Suprapubic skin (tissue), 4 donors: ENCODE measurements around the gene LRRC4C. TPM values are rescaled to one million over a fixed set of nuclear protein-coding genes. Genes with fewer than 3 reads are reported as not detected.
"Not testable (repeated sequence)": the region's sequence is repeated elsewhere in the genome, so short reads cannot be mapped to it uniquely, and the experiment has no call there.

Experiments
- DNase-seq, 2 donors: peaks; one replicate each; pipeline ENCODE4 v3.0.0-alpha.2; 2019; ENCODE audit warnings: low spot score in 2 of 2
- H3K27ac ChIP-seq: fragments of 200-600 bp; sonication (generic); one replicate; pipeline ENCODE4 v1.5.1; 2019
- H3K27me3 ChIP-seq: fragments of 200-600 bp; sonication (generic); one replicate; pipeline ENCODE4 v1.5.1; 2019
- H3K36me3 ChIP-seq: fragments of 200-600 bp; sonication (generic); one replicate; pipeline ENCODE4 v1.5.1; 2019
- H3K4me1 ChIP-seq: fragments of 200-600 bp; sonication (generic); one replicate; pipeline ENCODE4 v1.5.1; 2019
- H3K4me3 ChIP-seq: fragments of 200-600 bp; sonication (generic); one replicate; pipeline ENCODE4 v1.5.1; 2019; ENCODE audit warnings: mild to moderate bottlenecking
- H3K9me3 ChIP-seq: fragments of 200-600 bp; sonication (generic); one replicate; pipeline ENCODE4 v1.5.1; 2019
- CTCF ChIP-seq, 2 donors: fragments of 200-600 bp in 1 of 2; fragments of 450-650 bp in 1 of 2; sonication (generic) in 1 of 2; IDR thresholded peaks; one replicate each; pipeline ENCODE4 v1.5.1; 2016 to 2019; ENCODE audit warnings: antibody characterized with exemption in 2 of 2, mild to moderate bottlenecking in 1 of 2, moderate library complexity in 1 of 2
- EP300 ChIP-seq: sonication (generic); formaldehyde crosslinking; IDR thresholded peaks from one replicate; pipeline ENCODE4 v1.6.1; 2017; ENCODE audit warnings: antibody characterized with exemption
- POLR2A ChIP-seq, 2 donors: fragments of 450-650 bp; IDR thresholded peaks; one replicate each; pipeline ENCODE4 v1.6.1; 2017; ENCODE audit warnings: antibody characterized with exemption in 2 of 2, mild to moderate bottlenecking in 2 of 2, moderate library complexity in 2 of 2
- POLR2AphosphoS5 ChIP-seq, 3 donors: sonication (generic); formaldehyde crosslinking; IDR thresholded peaks; one replicate each; pipeline ENCODE4 v1.6.1; 2017; ENCODE audit warnings: antibody characterized with exemption in 3 of 3
- WGBS: methylation state at CpG from one replicate; pipeline ENCODE4 v1.1.5; 2018; 5-methylcytosine and 5-hydroxymethylcytosine counted together
- total RNA-seq, 4 donors: library from RNA; depleted of rRNA; stranded (reverse); fragments of >200 nt; gene quantifications; one replicate each; pipeline ENCODE4 v1.1.0, GENCODE V29; 2016

LRRC4C gene
- total RNA-seq, 4 donors from 2014 or later = 0.19 to 1.1 (median 0.60) TPM; not detected in 1

- Histone ChIP-seq H3K4me3 (no peak overlapping the region), H3K27me3 (no peaks in the 10 kb centered on the region), H3K36me3 (no peaks in the 10 kb centered on the region), H3K27ac (no peak overlapping the region), H3K4me1 (no peaks in the 10 kb centered on the region), H3K9me3 (no peaks in the 10 kb centered on the region)
- WGBS = 73% methylated on average over 1 of the region's 1 CpG
- DNase-seq = no peak
- TF ChIP-seq CTCF (IDR thresholded peaks at IDR 0.05) (no peak), POLR2AphosphoS5 (IDR thresholded peaks at IDR 0.05) (no peak), POLR2A (IDR thresholded peaks at IDR 0.05) (no peak), EP300 (no peak)
Measured at GRCh38 chr11:40952479-40952878, 507.0 kb downstream of the LRRC4C start.

- Histone ChIP-seq H3K9me3 (no peaks in the 10 kb centered on the region), H3K4me1 (no peaks in the 10 kb centered on the region), H3K36me3 (no peaks in the 10 kb centered on the region), H3K27ac (no peak overlapping the region), H3K27me3 (no peaks in the 10 kb centered on the region), H3K4me3 (no peak overlapping the region)
- 76% methylated on average over 4 of the region's 4 CpGs for WGBS
- DNase-seq = no peak
- TF ChIP-seq EP300 (no peak), POLR2A (IDR thresholded peaks at IDR 0.05) (no peak)
Measured at GRCh38 chr11:40938002-40938401, 521.5 kb downstream of the LRRC4C start.

GRCh38 chr11:40924915-40925314 lies 534.5 kb downstream of the LRRC4C start:
- Histone ChIP-seq H3K9me3 (no peaks in the 10 kb centered on the region), H3K4me3 (no peak overlapping the region), H3K36me3 (no peaks in the 10 kb centered on the region), H3K27me3 (no peaks in the 10 kb centered on the region), H3K27ac (no peak overlapping the region), H3K4me1 (no peaks in the 10 kb centered on the region)
- DNase-seq = no peak
- 37% methylated on average over 2 of the region's 2 CpGs for WGBS
- no peak for TF ChIP-seq POLR2A (IDR thresholded peaks at IDR 0.05)

GRCh38 chr11:40921246-40921645 lies 538.2 kb downstream of the LRRC4C start:
- H3K36me3 ChIP-seq = no peaks in the 10 kb centered on the region
- H3K27me3 ChIP-seq = no peaks in the 10 kb centered on the region
- no peaks in the 10 kb centered on the region for H3K9me3 ChIP-seq
- DNase-seq = no peak
- H3K27ac ChIP-seq = no peak overlapping the region
- no peak overlapping the region for H3K4me3 ChIP-seq
- no peak for TF ChIP-seq POLR2AphosphoS5 (IDR thresholded peaks at IDR 0.05)
- H3K4me1 ChIP-seq = no peaks in the 10 kb centered on the region

- H3K36me3 ChIP-seq, DNase-seq, H3K27ac ChIP-seq, H3K4me3 ChIP-seq, H3K27me3 ChIP-seq, H3K4me1 ChIP-seq, H3K9me3 ChIP-seq: not testable (repeated sequence)
- 92% methylated on average over 2 of the region's 6 CpGs for WGBS
Measured at GRCh38 chr11:40910774-40911173, 548.7 kb downstream of the LRRC4C start.

- no peak for TF ChIP-seq POLR2A (IDR thresholded peaks at IDR 0.05)
- TF ChIP-seq CTCF (IDR thresholded peaks at IDR 0.05) = no peak
- WGBS = 40% methylated on average over 2 of the region's 2 CpGs
Measured at GRCh38 chr11:40894501-40894900, 565.0 kb downstream of the LRRC4C start.

GRCh38 chr11:40885250-40885954 lies 574.0 kb downstream of the LRRC4C start:
- H3K27me3 ChIP-seq = no peaks in the 10 kb centered on the region
- no peaks in the 10 kb centered on the region for H3K36me3 ChIP-seq
- H3K9me3 ChIP-seq = no peaks in the 10 kb centered on the region
- H3K27ac ChIP-seq = no peak overlapping the region
- no peak for DNase-seq
- TF ChIP-seq CTCF (IDR thresholded peaks at IDR 0.05) = no peak
- TF ChIP-seq EP300 = no peak
- no peak for TF ChIP-seq POLR2A (IDR thresholded peaks at IDR 0.05)
- no peak for TF ChIP-seq POLR2AphosphoS5 (IDR thresholded peaks at IDR 0.05)
- no peaks in the 10 kb centered on the region for H3K4me1 ChIP-seq
- WGBS = 50% methylated on average over 2 of the region's 2 CpGs
- no peak overlapping the region for H3K4me3 ChIP-seq

More at GRCh38 chr11:40894501-40894900, 565.0 kb downstream of the LRRC4C start:
- H3K4me1 ChIP-seq = no peaks in the 10 kb centered on the region
- H3K27ac ChIP-seq = no peak overlapping the region
- H3K4me3 ChIP-seq = no peak overlapping the region
- H3K36me3 ChIP-seq = no peaks in the 10 kb centered on the region
- no peak for DNase-seq
- H3K27me3 ChIP-seq = no peaks in the 10 kb centered on the region
- H3K9me3 ChIP-seq = no peaks in the 10 kb centered on the region
